ENCODE results near the gene PEX11A. TPM values are rescaled to one million over a fixed set of nuclear protein-coding genes. Genes with fewer than 3 reads are reported as not detected.

PEX11A gene
- total and polyA plus RNA-seq, 2 of the 8 experiments (the other 6 are each of a cell fraction or from before 2014, with no cell fraction given) = 2.9 to 3.0 TPM

DNA sequence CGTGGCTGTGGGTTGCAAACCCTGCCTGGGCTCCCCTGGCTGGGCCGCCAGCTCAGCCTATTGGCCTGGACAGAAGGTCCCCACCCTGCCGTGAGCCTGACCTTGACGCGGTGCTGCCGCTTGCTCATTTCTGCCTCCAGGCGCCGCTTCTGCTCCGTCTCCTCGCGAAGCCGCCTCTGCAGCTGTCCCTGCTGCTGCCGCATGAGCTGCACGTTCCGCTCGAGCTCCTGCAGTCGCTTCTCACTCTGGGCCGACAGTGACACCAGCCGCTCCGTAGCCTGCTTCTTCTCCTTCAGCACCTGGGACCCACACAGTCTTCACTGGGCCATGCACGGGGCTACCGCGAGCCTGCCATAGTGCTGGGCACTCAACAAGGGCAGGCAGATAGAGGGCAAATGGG lies 57.0 kb downstream of the PEX11A start:
- Histone ChIP-seq H3K4me3 (ENCODE audit: extremely low read depth in 1 of 4, insufficient read depth in 2 of 4, low read depth in 3 of 4, low read length in 4 of 4) (no peak overlapping the region), H4K5ac (ENCODE audit: insufficient read length, low read depth, low read length) (no peak overlapping the region), H3K36me3 (ENCODE audit: control insufficient read depth in 2 of 4, insufficient read depth in 4 of 4, low read length in 3 of 4) (peaks cover 26 to 61% (median 46%) of the 10 kb centered on the region in 4 experiments), H3K4ac (replicated peaks; ENCODE audit: insufficient read length, low read depth, low read length) (no peak overlapping the region), H3K23ac (ENCODE audit: insufficient read length) (no peak overlapping the region), H2AK5ac (ENCODE audit: low read depth, low read length) (no peak overlapping the region), H3K79me2 (ENCODE audit: control insufficient read depth in 1 of 2, insufficient read depth in 2 of 2, low read length in 2 of 2) (no peaks in the 10 kb centered on the region), H2AFZ (ENCODE audit: low read length) (no peak overlapping the region), H4K20me1 (replicated peaks in 1 of 2; ENCODE audit: control insufficient read depth in 1 of 2, insufficient read depth in 2 of 2, low read length in 2 of 2) (peaks cover 0 to 8% of the 10 kb centered on the region in 2 experiments), H2BK12ac (ENCODE audit: low read depth, low read length) (no peak overlapping the region), H2BK15ac (ENCODE audit: low read length) (no peak overlapping the region), H3K9ac (replicated peaks in 1 of 4; ENCODE audit: extremely low read depth in 1 of 4, low read depth in 3 of 4, low read length in 3 of 4) (no peak overlapping the region), H2BK120ac (replicated peaks; ENCODE audit: low read depth, low read length) (no peak overlapping the region), H4K8ac (ENCODE audit: extremely low read depth, insufficient read depth, low read length) (no peak overlapping the region), H3K79me1 (ENCODE audit: low read depth, low read length) (no peaks in the 10 kb centered on the region), H3K4me2 (ENCODE audit: insufficient read depth in 1 of 2, low read depth in 2 of 2, low read length in 2 of 2) (no peak overlapping the region), H3K23me2 (ENCODE audit: low read depth, low read length) (no peaks in the 10 kb centered on the region), H2BK20ac (ENCODE audit: low read length) (no peak overlapping the region), H3K14ac (ENCODE audit: insufficient read length) (no peak overlapping the region), H3K56ac (replicated peaks; ENCODE audit: insufficient read length, low read depth, low read length) (no peak overlapping the region), H3K9me3 (ENCODE audit: insufficient read depth in 2 of 2, low read depth in 1 of 2, low read length in 1 of 2) (peaks cover 14 to 40% of the 10 kb centered on the region in 2 experiments; a peak in 3 of 4 replicates), H3K18ac (ENCODE audit: extremely low read depth, low read length) (no peak overlapping the region), H3K4me1 (replicated peaks in 1 of 4; ENCODE audit: control insufficient read depth in 3 of 4, insufficient read depth in 4 of 4, low read length in 3 of 4) (no peaks in the 10 kb centered on the region), H3K27ac (ENCODE audit: low read depth, low read length) (no peak overlapping the region), H2BK5ac (ENCODE audit: low read depth, low read length) (no peak overlapping the region), H3K27me3 (replicated peaks in 1 of 4; ENCODE audit: control insufficient read depth in 3 of 4, extremely low read depth in 1 of 4, insufficient read depth in 3 of 4, low read length in 3 of 4) (no peaks in the 10 kb centered on the region; a peak in 1 of 7 replicates), H4K91ac (replicated peaks; ENCODE audit: insufficient read length, low read length) (no peak overlapping the region)
- no peak for DNase-seq (ENCODE audit: low read depth in 1 of 2, low spot score in 2 of 2)
- no peak for TF ChIP-seq SP1 (IDR thresholded peaks at IDR 0.05; ENCODE audit: low read depth, low read length)
- CTCF ChIA-PET (ENCODE audit: partially characterized antibody) = no interaction called here
- FAIRE-seq = no peak
- POLR2A ChIA-PET (ENCODE audit: partially characterized antibody) = interaction anchor here (2.1 kb wide), 1 partner anchor 9 kb away, joined by 9 read pairs; no protein-coding TSS in a partner anchor
- 93% methylated on average over 23 of the region's 23 CpGs; no CpG with 5 or more reads in 1 of the 2 experiments for WGBS, 2 experiments (ENCODE audit: extremely low coverage in 1 of 2, insufficient coverage in 1 of 2, insufficient read length in 1 of 2, insufficient replicate concordance in 2 of 2, low coverage in 1 of 2, low lambda C conversion rate in 2 of 2, missing lambda C conversion rate in 1 of 2)
